H9 (cell line): ENCODE results near the gene TMEM200A. TPM values are rescaled to one million over a fixed set of nuclear protein-coding genes. Genes with fewer than 3 reads are reported as not detected.

ENCODE experiments used
- DNase-seq: peaks from one replicate; pipeline ENCODE4 v3.0.0-alpha.2; 2017
- H2AFZ ChIP-seq: one replicate; pipeline ENCODE4 v1.6.1; 2013; ENCODE audit warnings: mild to moderate bottlenecking, low read length, control low read depth, moderate library complexity
- H2AK5ac ChIP-seq: 2 replicates; pipeline ENCODE4 v1.6.1; 2013; ENCODE audit warnings: low read length, control low read depth, mixed read lengths; ENCODE audit not compliant: insufficient read length
- H2BK120ac ChIP-seq: one replicate; pipeline ENCODE4 v1.6.1; 2013; ENCODE audit warnings: low read depth, mild to moderate bottlenecking, low read length, control low read depth, inconsistent platforms; ENCODE audit not compliant: poor library complexity, severe bottlenecking
- H2BK12ac ChIP-seq: 2 replicates; pipeline ENCODE4 v1.6.1; 2013; ENCODE audit warnings: low read length, control low read depth, mixed read lengths, low read depth; ENCODE audit not compliant: insufficient read length
- H2BK15ac ChIP-seq: 2 replicates; pipeline ENCODE4 v1.6.1; 2013; ENCODE audit warnings: low read depth, low read length, control low read depth
- H2BK20ac ChIP-seq: one replicate; pipeline ENCODE4 v1.6.1; 2013; ENCODE audit warnings: low read depth, mild to moderate bottlenecking, low read length, control low read depth, inconsistent platforms; ENCODE audit not compliant: poor library complexity, severe bottlenecking
- H2BK5ac ChIP-seq: 2 replicates; pipeline ENCODE4 v1.6.1; 2013; ENCODE audit warnings: low read length, control low read depth, mixed read lengths; ENCODE audit not compliant: insufficient read length
- H3K14ac ChIP-seq: 2 replicates; pipeline ENCODE4 v1.6.1; 2013; ENCODE audit warnings: low read length, control low read depth; ENCODE audit not compliant: insufficient read depth
- H3K18ac ChIP-seq: 2 replicates; pipeline ENCODE4 v1.6.1; 2013; ENCODE audit warnings: low read depth, mild to moderate bottlenecking, mixed read lengths, low read length, control low read depth; ENCODE audit not compliant: insufficient read length
- H3K23ac ChIP-seq: 2 replicates; pipeline ENCODE4 v1.6.1; 2013; ENCODE audit warnings: low read length, control low read depth, mixed read lengths, low read depth; ENCODE audit not compliant: insufficient read length
- H3K23me2 ChIP-seq: 2 replicates; pipeline ENCODE4 v1.6.1; 2013; ENCODE audit warnings: low read depth, mild to moderate bottlenecking, mixed read lengths, low read length, control low read depth; ENCODE audit not compliant: insufficient read length, poor library complexity, severe bottlenecking
- H3K27ac ChIP-seq: 2 replicates; pipeline ENCODE4 v1.5.1; 2013; ENCODE audit warnings: low read length, control low read depth, mixed read lengths, low read depth; ENCODE audit not compliant: insufficient read length
- H3K27me3 ChIP-seq: 2 replicates; pipeline ENCODE4 v1.6.1; 2013; ENCODE audit warnings: low read length, control low read depth, inconsistent platforms; ENCODE audit not compliant: insufficient read depth
- H3K4ac ChIP-seq: 2 replicates; pipeline ENCODE4 v1.6.1; 2013; ENCODE audit warnings: low read depth, mild to moderate bottlenecking, control low read depth, inconsistent platforms, low read length, moderate library complexity
- H3K4me1 ChIP-seq: 2 replicates; pipeline ENCODE4 v1.6.1; 2013; ENCODE audit warnings: low read length, control low read depth, inconsistent platforms; ENCODE audit not compliant: insufficient read depth
- H3K4me2 ChIP-seq: 2 replicates; pipeline ENCODE4 v1.6.1; 2013; ENCODE audit warnings: low read length, control low read depth, mixed read lengths; ENCODE audit not compliant: insufficient read length, insufficient read depth
- H3K56ac ChIP-seq: 2 replicates; pipeline ENCODE4 v1.6.1; 2013; ENCODE audit warnings: low read depth, mild to moderate bottlenecking, mixed read lengths, low read length, control low read depth; ENCODE audit not compliant: insufficient read length
- H3K79me1 ChIP-seq: 2 replicates; pipeline ENCODE4 v1.6.1; 2013; ENCODE audit warnings: low read depth, mild to moderate bottlenecking, moderate library complexity, low read length, control low read depth, inconsistent platforms; ENCODE audit not compliant: insufficient read depth, poor library complexity, severe bottlenecking
- H3K79me2 ChIP-seq: 2 replicates; pipeline ENCODE4 v1.6.1; 2013; ENCODE audit warnings: low read length, control low read depth, inconsistent platforms; ENCODE audit not compliant: insufficient read depth
- H3K9ac ChIP-seq: 2 replicates; pipeline ENCODE4 v1.6.1; 2013; ENCODE audit warnings: low read length, control low read depth, mixed read lengths; ENCODE audit not compliant: insufficient read length; ENCODE audit errors: extremely low read depth
- H3K9me3 ChIP-seq: one replicate; pipeline ENCODE4 v1.6.1; 2013; ENCODE audit warnings: low read depth, low read length, inconsistent platforms; ENCODE audit not compliant: control insufficient read depth
- H3T11ph ChIP-seq: one replicate; pipeline ENCODE4 v1.6.1; 2013; ENCODE audit warnings: mild to moderate bottlenecking, low read length, control low read depth, inconsistent platforms
- H4K20me1 ChIP-seq: one replicate; pipeline ENCODE4 v1.6.1; 2013; ENCODE audit not compliant: control insufficient read depth, insufficient read length, insufficient read depth
- H4K5ac ChIP-seq: 2 replicates; pipeline ENCODE4 v1.6.1; 2013; ENCODE audit warnings: low read depth, mild to moderate bottlenecking, mixed read lengths, low read length, control low read depth; ENCODE audit not compliant: insufficient read length
- H4K8ac ChIP-seq: replicated peaks from 2 replicates; pipeline ENCODE4 v1.6.1; 2013; ENCODE audit warnings: low read length, control low read depth, mixed read lengths, low read depth; ENCODE audit not compliant: insufficient read length
- H4K91ac ChIP-seq: 2 replicates; pipeline ENCODE4 v1.6.1; 2013; ENCODE audit warnings: low read depth, mild to moderate bottlenecking, moderate library complexity, mixed read lengths, low read length, control low read depth; ENCODE audit not compliant: insufficient read length
- H3K27ac Mint-ChIP-seq, 3 experiments: 2 replicates in 2 of 3; 3 replicates in 1 of 3; pipeline ENCODE4 v1.8.0; 2020 to 2021; ENCODE audit warnings: mixed read lengths in 3 of 3, mild to moderate bottlenecking in 1 of 3, moderate library complexity in 1 of 3
- H3K27me3 Mint-ChIP-seq: 2 replicates; pipeline ENCODE4 v1.8.0; 2021; ENCODE audit warnings: low read depth, mild to moderate bottlenecking, moderate library complexity, mixed read lengths
- H3K36me3 Mint-ChIP-seq, 3 experiments: 2 replicates in 2 of 3; 3 replicates in 1 of 3; pipeline ENCODE4 v1.8.0; 2020 to 2021; ENCODE audit warnings: low read depth in 3 of 3, mixed read lengths in 3 of 3; ENCODE audit not compliant: insufficient read depth in 1 of 3
- H3K4me1 Mint-ChIP-seq, 2 experiments: 2 replicates each; pipeline ENCODE4 v1.8.0; 2020; ENCODE audit warnings: mixed read lengths in 2 of 2
- H3K4me3 Mint-ChIP-seq, 2 experiments: 2 replicates in 1 of 2; 3 replicates in 1 of 2; pipeline ENCODE4 v1.8.0; 2020 to 2021; ENCODE audit warnings: mild to moderate bottlenecking in 2 of 2, mixed read lengths in 2 of 2, moderate library complexity in 1 of 2
- H3K9me3 Mint-ChIP-seq, 2 experiments: 2 replicates in 1 of 2; 3 replicates in 1 of 2; pipeline ENCODE4 v1.8.0; 2020; ENCODE audit warnings: mild to moderate bottlenecking in 2 of 2, mixed read lengths in 2 of 2, moderate library complexity in 1 of 2
- CTCF ChIP-seq: fragments of 200-600 bp; sonication (generic); conservative IDR thresholded peaks from 3 replicates; pipeline ENCODE4 v1.8.0; 2021; ENCODE audit warnings: antibody characterized with exemption, mild to moderate bottlenecking
- WGBS: extraction: QIAGEN DNeasy Blood & Tissue Kit; methylation state at CpG from one replicate; pipeline ENCODE4 v1.1.7; 2013; ENCODE audit warnings: missing lambda C conversion rate, low lambda C conversion rate, mixed read lengths; ENCODE audit not compliant: insufficient read length; ENCODE audit errors: extremely low coverage; 5-methylcytosine and 5-hydroxymethylcytosine counted together
- total RNA-seq: library from RNA; stranded (reverse); gene quantifications from 2 replicates; pipeline ENCODE4 v1.2.1, GENCODE V29; 2021

TMEM200A gene
- total RNA-seq, 1 experiment from 2014 or later = 6.1 TPM

- Histone ChIP-seq H3K9ac (no peak overlapping the region), H3K4ac (no peak overlapping the region), H4K20me1 (no peaks in the 10 kb centered on the region), H4K91ac (no peak overlapping the region), H3T11ph (no peak overlapping the region), H3K4me1 (peaks cover 9% of the 10 kb centered on the region), H4K8ac (no peak overlapping the region), H3K56ac (no peak overlapping the region), H2AK5ac (no peak overlapping the region), H2AFZ (no peak overlapping the region), H3K27ac (no peak overlapping the region), H4K5ac (no peak overlapping the region), H3K27me3 (no peaks in the 10 kb centered on the region), H2BK20ac (no peak overlapping the region), H2BK15ac (no peak overlapping the region), H3K4me2 (no peak overlapping the region), H2BK5ac (no peak overlapping the region), H3K14ac (no peak overlapping the region), H3K79me2 (no peaks in the 10 kb centered on the region), H2BK120ac (no peak overlapping the region), H3K23ac (no peak overlapping the region), H3K18ac (no peak overlapping the region), H3K79me1 (no peaks in the 10 kb centered on the region), H3K9me3 (no peaks in the 10 kb centered on the region), H2BK12ac (no peak overlapping the region), H3K23me2 (no peaks in the 10 kb centered on the region)
- WGBS = no CpG with 5 or more reads among the region's 1 CpG
- TF ChIP-seq CTCF = no peak
- DNase-seq = no peak
- Mint-ChIP-seq H3K9me3 (no peaks in the 10 kb centered on the region), H3K27me3 (no peaks in the 10 kb centered on the region), H3K27ac (no peak overlapping the region), H3K36me3 (peaks cover 0 to 1% (median 0%) of the 10 kb centered on the region in 3 experiments; a peak in 2 of 7 replicates), H3K4me1 (peaks cover 28 to 43% of the 10 kb centered on the region in 2 experiments), H3K4me3 (no peak overlapping the region)
These were observed 59.7 kb downstream of the TMEM200A start for GRCh38 chr6:130425537-130425936.
